Measurements from ENCODE around the gene LRMDA. TPM values are rescaled to one million over a fixed set of nuclear protein-coding genes. Genes with fewer than 3 reads are reported as not detected.

The LRMDA gene
- total RNA-seq, 2 donors from 2014 or later: 12.2 to 25.4 TPM

- TF ChIP-seq CTCF (IDR thresholded peaks at IDR 0.05): peak in 2 of 7 experiments; percentile 0 to 9
- TF ChIP-seq POLR2A (IDR thresholded peaks at IDR 0.05): peak; percentile 6 to 57 (median 56)
- DNase-seq (peak; percentile 59 to 63 (median 61)), ATAC-seq (no peak)
- Histone ChIP-seq H3K36me3 (replicated peaks in 1 of 2; ENCODE audit: insufficient read depth in 1 of 2, low read depth in 2 of 2) (no peaks in the 10 kb centered on the region), H3K27ac (peak overlapping the region; percentile 93 to 100 (median 98)), H3K4me3 (peak overlapping the region; percentile 63 to 97), H3K9me3 (no peaks in the 10 kb centered on the region), H3K4me1 (peaks cover 12% of the 10 kb centered on the region), H3K27me3 (no peaks in the 10 kb centered on the region)
- intact Hi-C loops (cut with DNase I): no loop called here
- WGBS, 2 donors: 15 to 24% methylated on average over 7 to 52 of the region's 76 CpGs
Measured at GRCh38 chr10:75398692-75399460, 32.5 kb upstream of the LRMDA start.

GRCh38 chr10:75399461-75400162 is 31.8 kb upstream of the LRMDA start:
- Histone ChIP-seq H3K4me1 (peaks cover 10% of the 10 kb centered on the region), H3K36me3 (replicated peaks in 1 of 2; ENCODE audit: insufficient read depth in 1 of 2, low read depth in 2 of 2) (no peaks in the 10 kb centered on the region), H3K4me3 (peak overlapping the region; percentile 63 to 97), H3K27ac (peak overlapping the region; percentile 93 to 100 (median 98)), H3K9me3 (no peaks in the 10 kb centered on the region), H3K27me3 (no peaks in the 10 kb centered on the region)
- 2 to 3% methylated on average over 16 to 59 of the region's 71 CpGs for WGBS, 2 donors
- TF ChIP-seq POLR2A (IDR thresholded peaks at IDR 0.05) (peak in 1 of 3 donors; percentile 7), CTCF (IDR thresholded peaks at IDR 0.05) (peak; percentile 43 to 69 (median 61))
- DNase-seq (peak; percentile 87 to 91 (median 88)), ATAC-seq (peak; percentile 5)
- intact Hi-C loops (cut with DNase I): loop anchor here (10.0 kb wide), 1 partner anchor 635 kb away; no protein-coding TSS in a partner anchor

GRCh38 chr10:75400163-75400770 is 31.2 kb upstream of the LRMDA start:
- TF ChIP-seq CTCF (IDR thresholded peaks at IDR 0.05) (peak in 1 of 7 experiments; percentile 0), POLR2A (IDR thresholded peaks at IDR 0.05) (no peak)
- intact Hi-C loops (cut with DNase I): loop anchor here (10.0 kb wide), 1 partner anchor 635 kb away; no protein-coding TSS in a partner anchor
- 0% methylated on average over 12 to 36 of the region's 39 CpGs for WGBS, 2 donors
- peak overlapping the region; percentile 93 to 100 (median 98) for H3K27ac ChIP-seq
- H3K4me1 ChIP-seq: peaks cover 12% of the 10 kb centered on the region
- ATAC-seq (no peak), DNase-seq (peak in 2 of 4 donors; percentile 61 to 63)
- peak overlapping the region; percentile 63 to 97 for H3K4me3 ChIP-seq
- H3K27me3 ChIP-seq: no peaks in the 10 kb centered on the region
- no peaks in the 10 kb centered on the region for H3K9me3 ChIP-seq
- H3K36me3 ChIP-seq (replicated peaks in 1 of 2; ENCODE audit: insufficient read depth in 1 of 2, low read depth in 2 of 2): no peaks in the 10 kb centered on the region

GRCh38 chr10:75400771-75401568 is 30.5 kb upstream of the LRMDA start:
- peak overlapping the region; percentile 63 to 97 for H3K4me3 ChIP-seq
- peak; percentile 3 for ATAC-seq
- no peak for TF ChIP-seq CTCF (IDR thresholded peaks at IDR 0.05)
- no peak for TF ChIP-seq POLR2A (IDR thresholded peaks at IDR 0.05)
- H3K36me3 ChIP-seq (replicated peaks in 1 of 2; ENCODE audit: insufficient read depth in 1 of 2, low read depth in 2 of 2): no peaks in the 10 kb centered on the region
- H3K27ac ChIP-seq: peak overlapping the region; percentile 93 to 100 (median 98)
- intact Hi-C loops (cut with DNase I): loop anchor here (10.0 kb wide), 1 partner anchor 634 kb away; no protein-coding TSS in a partner anchor
- no peaks in the 10 kb centered on the region for H3K27me3 ChIP-seq
- peak; percentile 63 to 71 (median 65) for DNase-seq
- WGBS, 2 donors: 0% methylated on average over 9 to 62 of the region's 68 CpGs
- no peaks in the 10 kb centered on the region for H3K9me3 ChIP-seq
- H3K4me1 ChIP-seq: peaks cover 19% of the 10 kb centered on the region

Data from body of pancreas (tissue), 4 donors.